GM20431 (cell line): Measurements from ENCODE around the gene DNAH10.

ENCODE experiments used
- in situ Hi-C: fragments of 300-500 bp; cut with MseI, MboI; formaldehyde crosslinking; loops from one replicate; pipeline ENCODE4 v1.15.0; 2020; ENCODE audit warnings: low sequenced_read_pairs; ENCODE audit not compliant: unreplicated experiment

Gene DNAH10

DNA sequence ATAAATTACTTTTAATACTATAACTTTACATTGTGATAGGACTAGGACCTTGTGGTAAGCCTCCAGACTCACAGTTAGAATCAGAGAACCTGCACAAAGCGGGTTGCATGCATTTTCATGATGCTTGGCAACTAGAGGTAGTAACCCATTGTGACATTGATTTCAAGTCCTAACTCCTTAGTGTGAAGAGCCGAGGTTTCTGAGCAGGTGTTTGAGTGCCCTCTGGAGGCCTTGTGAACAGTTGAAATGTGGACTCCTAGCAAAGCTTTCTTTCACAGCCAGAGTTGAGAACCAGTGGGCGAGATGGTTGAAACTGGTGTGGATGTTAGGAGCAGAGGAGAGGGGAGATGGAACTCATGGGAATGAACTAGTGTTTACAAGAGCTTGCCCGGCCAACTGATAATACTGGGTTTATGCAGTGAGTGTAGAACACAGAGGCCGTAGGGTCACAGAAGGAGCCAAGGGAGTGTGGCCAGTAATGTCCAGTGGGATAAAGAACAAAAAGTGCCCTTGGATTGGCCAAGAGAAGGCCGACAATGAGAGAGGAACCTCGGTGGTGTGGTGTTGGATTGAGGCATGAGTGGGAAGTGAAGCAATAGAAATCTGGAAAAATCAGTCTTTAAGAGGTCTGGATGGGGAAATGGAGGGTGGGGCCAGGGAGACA is 221.9 kb downstream of the DNAH10 start:
- in situ Hi-C loops = no loop called here

DNA sequence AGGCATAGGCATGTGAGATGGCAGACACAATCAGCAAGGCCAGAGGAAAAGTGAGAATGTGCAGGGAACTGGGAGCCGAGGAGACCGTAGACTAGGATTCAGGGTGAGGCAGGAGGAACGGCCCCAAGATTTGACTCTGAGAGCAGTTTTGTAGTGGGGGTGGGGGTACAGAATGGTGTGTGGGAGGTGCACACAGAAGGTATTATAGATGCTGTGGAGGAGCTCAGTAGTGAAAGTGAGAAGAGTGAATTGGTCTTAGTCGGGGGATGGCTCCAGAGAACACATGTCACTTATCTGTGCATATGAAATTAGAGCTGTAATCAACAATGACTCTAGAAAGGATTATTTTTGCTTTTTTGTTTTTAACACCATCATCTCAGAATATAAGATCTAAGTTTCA is 222.8 kb downstream of the DNAH10 start:
- in situ Hi-C loops = no loop called here
